GM12873 (cell line): ENCODE measurements around the gene DYRK1A.

ENCODE experiments used
- TF ChIP-seq, protein P1 (sequence below): IDR thresholded peaks from 2 replicates; pipeline ENCODE4 v1.5.1; 2012; ENCODE audit warnings: low read depth, mild to moderate bottlenecking, moderate library complexity, low read length, control low read depth; ENCODE audit not compliant: insufficient read depth; ENCODE audit errors: missing control alignments

The DYRK1A gene

GRCh38 chr21:37522641-37523295, 156.2 kb downstream of the DYRK1A start:
- TF ChIP-seq, protein P1, sequence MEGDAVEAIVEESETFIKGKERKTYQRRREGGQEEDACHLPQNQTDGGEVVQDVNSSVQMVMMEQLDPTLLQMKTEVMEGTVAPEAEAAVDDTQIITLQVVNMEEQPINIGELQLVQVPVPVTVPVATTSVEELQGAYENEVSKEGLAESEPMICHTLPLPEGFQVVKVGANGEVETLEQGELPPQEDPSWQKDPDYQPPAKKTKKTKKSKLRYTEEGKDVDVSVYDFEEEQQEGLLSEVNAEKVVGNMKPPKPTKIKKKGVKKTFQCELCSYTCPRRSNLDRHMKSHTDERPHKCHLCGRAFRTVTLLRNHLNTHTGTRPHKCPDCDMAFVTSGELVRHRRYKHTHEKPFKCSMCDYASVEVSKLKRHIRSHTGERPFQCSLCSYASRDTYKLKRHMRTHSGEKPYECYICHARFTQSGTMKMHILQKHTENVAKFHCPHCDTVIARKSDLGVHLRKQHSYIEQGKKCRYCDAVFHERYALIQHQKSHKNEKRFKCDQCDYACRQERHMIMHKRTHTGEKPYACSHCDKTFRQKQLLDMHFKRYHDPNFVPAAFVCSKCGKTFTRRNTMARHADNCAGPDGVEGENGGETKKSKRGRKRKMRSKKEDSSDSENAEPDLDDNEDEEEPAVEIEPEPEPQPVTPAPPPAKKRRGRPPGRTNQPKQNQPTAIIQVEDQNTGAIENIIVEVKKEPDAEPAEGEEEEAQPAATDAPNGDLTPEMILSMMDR = no peak

GRCh38 chr21:37525810-37526209, 159.2 kb downstream of the DYRK1A start:
- TF ChIP-seq, protein P1 = no peak

GRCh38 chr21:37527103-37527502, 160.5 kb downstream of the DYRK1A start:
- TF ChIP-seq, protein P1 = no peak

GRCh38 chr21:37527716-37528115, 161.1 kb downstream of the DYRK1A start:
- TF ChIP-seq, protein P1 = no peak

DNA sequence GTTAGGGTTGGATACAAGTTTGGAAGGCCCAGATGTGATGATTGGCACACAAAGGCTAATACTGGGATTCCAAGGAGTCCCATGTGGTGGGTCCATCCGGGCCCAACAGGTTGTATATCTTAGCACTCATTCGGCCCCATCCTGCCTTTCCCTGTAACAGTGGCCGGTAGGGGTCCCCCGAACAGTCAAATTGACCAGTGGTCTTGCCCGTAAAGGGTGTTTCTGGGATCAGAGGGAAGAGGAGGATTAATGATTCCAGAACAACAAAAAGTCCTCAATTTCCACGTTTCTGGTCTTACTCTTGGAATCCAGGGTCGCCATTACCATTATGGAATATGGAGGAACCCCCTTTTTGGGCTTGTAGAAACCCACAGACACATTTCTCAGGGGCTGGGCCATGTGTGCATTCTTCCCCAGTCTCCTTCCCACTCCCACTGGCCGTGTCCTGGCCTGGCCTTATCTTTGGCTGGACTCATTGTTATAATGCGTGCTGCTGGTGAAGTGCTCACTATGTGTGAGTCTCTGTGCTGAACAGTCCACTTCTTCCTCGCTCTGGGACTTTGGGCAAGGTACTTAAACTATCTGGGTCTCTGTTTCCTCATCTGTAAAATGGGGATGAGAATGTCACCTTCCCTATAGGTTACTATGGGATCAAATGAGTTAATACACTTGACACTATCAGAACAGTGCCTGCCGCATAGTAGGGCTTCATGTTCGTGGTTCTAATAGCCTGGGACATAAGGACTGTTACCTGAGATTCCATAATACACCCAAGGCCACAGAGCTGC, 161.8 kb downstream of the DYRK1A start:
- TF ChIP-seq, protein P1 = no peak

DNA sequence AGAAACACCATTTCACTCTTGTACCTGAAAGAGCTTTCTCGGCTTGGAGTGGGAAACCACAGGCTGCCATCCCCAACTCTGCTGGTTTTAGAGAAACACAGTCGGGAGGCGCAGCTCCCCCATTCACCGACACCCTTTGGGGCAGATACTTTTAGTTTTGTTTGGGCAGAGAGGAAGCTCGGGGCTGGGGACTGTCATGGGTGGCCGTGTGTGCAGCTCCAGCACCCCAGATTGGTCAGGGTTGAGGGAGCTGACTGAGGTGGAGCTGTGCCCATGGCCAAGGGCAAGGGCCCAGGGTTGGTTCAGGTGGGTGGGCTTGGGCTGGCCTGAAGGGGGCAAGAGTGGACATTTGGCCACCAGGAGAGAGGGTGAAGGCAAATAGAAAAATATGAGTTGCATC, 163.1 kb downstream of the DYRK1A start:
- TF ChIP-seq, protein P1 = no peak

GRCh38 chr21:37530901-37531351, 164.4 kb downstream of the DYRK1A start:
- TF ChIP-seq, protein P1 = no peak
